ENCODE measurements around the gene ASPRV1. TPM values are rescaled to one million over a fixed set of nuclear protein-coding genes. Genes with fewer than 3 reads are reported as not detected.

ASPRV1 gene
- total RNA-seq, 1 donor from 2014 or later: 0.75 TPM

DNA sequence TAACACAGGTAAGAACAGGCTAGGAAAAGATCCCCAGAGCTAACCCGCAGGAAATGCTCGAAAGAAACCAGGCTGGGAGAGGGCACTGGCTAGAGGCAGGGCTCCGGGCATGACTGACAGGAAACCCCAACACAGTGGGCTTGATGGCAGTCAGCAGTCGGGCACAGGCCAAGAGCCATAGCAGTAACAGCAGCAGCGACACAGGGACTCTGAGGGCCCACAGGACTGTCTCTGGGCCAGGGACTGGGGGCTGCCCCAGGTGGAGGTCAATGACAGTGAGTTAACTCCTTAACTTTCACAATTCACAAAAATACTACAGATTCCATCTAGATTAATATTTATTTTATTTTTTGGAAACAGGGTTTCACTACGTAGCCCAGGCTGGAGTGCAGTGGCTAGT lies 37.3 kb upstream of the ASPRV1 start:
- no peaks in the 10 kb centered on the region for H3K9me3 Mint-ChIP-seq (ENCODE audit: unreplicated experiment)
- H3K4me1 Mint-ChIP-seq (ENCODE audit: unreplicated experiment): no peaks in the 10 kb centered on the region
- TF ChIP-seq, protein P1, sequence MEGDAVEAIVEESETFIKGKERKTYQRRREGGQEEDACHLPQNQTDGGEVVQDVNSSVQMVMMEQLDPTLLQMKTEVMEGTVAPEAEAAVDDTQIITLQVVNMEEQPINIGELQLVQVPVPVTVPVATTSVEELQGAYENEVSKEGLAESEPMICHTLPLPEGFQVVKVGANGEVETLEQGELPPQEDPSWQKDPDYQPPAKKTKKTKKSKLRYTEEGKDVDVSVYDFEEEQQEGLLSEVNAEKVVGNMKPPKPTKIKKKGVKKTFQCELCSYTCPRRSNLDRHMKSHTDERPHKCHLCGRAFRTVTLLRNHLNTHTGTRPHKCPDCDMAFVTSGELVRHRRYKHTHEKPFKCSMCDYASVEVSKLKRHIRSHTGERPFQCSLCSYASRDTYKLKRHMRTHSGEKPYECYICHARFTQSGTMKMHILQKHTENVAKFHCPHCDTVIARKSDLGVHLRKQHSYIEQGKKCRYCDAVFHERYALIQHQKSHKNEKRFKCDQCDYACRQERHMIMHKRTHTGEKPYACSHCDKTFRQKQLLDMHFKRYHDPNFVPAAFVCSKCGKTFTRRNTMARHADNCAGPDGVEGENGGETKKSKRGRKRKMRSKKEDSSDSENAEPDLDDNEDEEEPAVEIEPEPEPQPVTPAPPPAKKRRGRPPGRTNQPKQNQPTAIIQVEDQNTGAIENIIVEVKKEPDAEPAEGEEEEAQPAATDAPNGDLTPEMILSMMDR (IDR thresholded peaks at IDR 0.05): no peak
- DNase-seq (ENCODE audit: extremely low spot score, unreplicated experiment): no peak
- no peak overlapping the region for H3K27ac Mint-ChIP-seq (ENCODE audit: unreplicated experiment)
- no peak overlapping the region for H3K4me3 Mint-ChIP-seq (ENCODE audit: unreplicated experiment)
- peaks cover 9% of the 10 kb centered on the region for H3K36me3 Mint-ChIP-seq (ENCODE audit: unreplicated experiment)
- H3K27me3 Mint-ChIP-seq (ENCODE audit: unreplicated experiment): no peaks in the 10 kb centered on the region

GRCh38 chr2:69997015-69997830 lies 35.8 kb upstream of the ASPRV1 start:
- Mint-ChIP-seq H3K4me3 (ENCODE audit: unreplicated experiment) (no peak overlapping the region), H3K9me3 (ENCODE audit: unreplicated experiment) (no peaks in the 10 kb centered on the region), H3K27ac (ENCODE audit: unreplicated experiment) (no peak overlapping the region), H3K36me3 (ENCODE audit: unreplicated experiment) (peaks cover 11% of the 10 kb centered on the region), H3K4me1 (ENCODE audit: unreplicated experiment) (no peaks in the 10 kb centered on the region), H3K27me3 (ENCODE audit: unreplicated experiment) (no peaks in the 10 kb centered on the region)
- no peak for DNase-seq (ENCODE audit: extremely low spot score, unreplicated experiment)
- TF ChIP-seq, protein P1 (IDR thresholded peaks at IDR 0.05): no peak

- peaks cover 11% of the 10 kb centered on the region for H3K36me3 Mint-ChIP-seq (ENCODE audit: unreplicated experiment)
- no peaks in the 10 kb centered on the region for H3K4me1 Mint-ChIP-seq (ENCODE audit: unreplicated experiment)
- no peaks in the 10 kb centered on the region for H3K27me3 Mint-ChIP-seq (ENCODE audit: unreplicated experiment)
- H3K4me3 Mint-ChIP-seq (ENCODE audit: unreplicated experiment): no peak overlapping the region
- TF ChIP-seq, protein P1 (IDR thresholded peaks at IDR 0.05): no peak
- no peak for DNase-seq (ENCODE audit: extremely low spot score, unreplicated experiment)
- H3K9me3 Mint-ChIP-seq (ENCODE audit: unreplicated experiment): no peaks in the 10 kb centered on the region
- no peak overlapping the region for H3K27ac Mint-ChIP-seq (ENCODE audit: unreplicated experiment)
Observed at GRCh38 chr2:69995511-69995910, 34.1 kb upstream of the ASPRV1 start.

DNA sequence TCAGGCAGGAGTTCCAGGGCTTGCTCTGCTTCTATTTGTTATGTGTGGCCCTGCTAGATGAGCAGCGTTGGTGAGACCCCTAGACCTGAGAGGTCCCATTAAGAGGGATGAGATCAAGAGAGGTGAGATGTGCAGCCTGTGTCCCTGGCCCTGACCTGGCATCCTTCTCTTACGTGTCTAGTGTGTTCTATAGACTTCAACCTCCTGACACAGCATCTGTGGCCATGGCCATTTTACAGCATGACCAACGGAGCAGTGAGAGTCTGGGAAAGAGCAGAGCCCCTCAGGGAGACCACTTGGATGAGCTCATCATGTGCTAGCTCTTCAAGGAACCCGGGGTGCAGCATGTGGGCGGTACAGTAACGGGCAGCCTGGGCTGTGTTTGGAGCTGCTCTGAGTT lies 32.7 kb upstream of the ASPRV1 start:
- DNase-seq (ENCODE audit: extremely low spot score, unreplicated experiment): no peak
- no peaks in the 10 kb centered on the region for H3K9me3 Mint-ChIP-seq (ENCODE audit: unreplicated experiment)
- H3K4me1 Mint-ChIP-seq (ENCODE audit: unreplicated experiment): no peaks in the 10 kb centered on the region
- H3K36me3 Mint-ChIP-seq (ENCODE audit: unreplicated experiment): peaks cover 11% of the 10 kb centered on the region
- H3K27me3 Mint-ChIP-seq (ENCODE audit: unreplicated experiment): no peaks in the 10 kb centered on the region
- no peak overlapping the region for H3K4me3 Mint-ChIP-seq (ENCODE audit: unreplicated experiment)
- H3K27ac Mint-ChIP-seq (ENCODE audit: unreplicated experiment): no peak overlapping the region
- TF ChIP-seq, protein P1 (IDR thresholded peaks at IDR 0.05): no peak

GRCh38 chr2:69993708-69994107 lies 32.3 kb upstream of the ASPRV1 start:
- Mint-ChIP-seq H3K36me3 (ENCODE audit: unreplicated experiment) (peaks cover 11% of the 10 kb centered on the region), H3K27me3 (ENCODE audit: unreplicated experiment) (no peaks in the 10 kb centered on the region), H3K4me1 (ENCODE audit: unreplicated experiment) (no peaks in the 10 kb centered on the region), H3K27ac (ENCODE audit: unreplicated experiment) (no peak overlapping the region), H3K9me3 (ENCODE audit: unreplicated experiment) (no peaks in the 10 kb centered on the region), H3K4me3 (ENCODE audit: unreplicated experiment) (no peak overlapping the region)
- TF ChIP-seq, protein P1 (IDR thresholded peaks at IDR 0.05): no peak
- DNase-seq (ENCODE audit: extremely low spot score, unreplicated experiment): no peak

Data from osteocyte (in vitro differentiated cells).